MCF 10A (cell line): ENCODE results near the gene MUCL3. TPM values are rescaled to one million over a fixed set of nuclear protein-coding genes. Genes with fewer than 3 reads are reported as not detected.
A peak's percentile ranks its signal among the peaks of the same experiment; 100 is the strongest.
"Not testable (repeated sequence)": the region's sequence is repeated elsewhere in the genome, so short reads cannot be mapped to it uniquely, and the experiment has no call there.

Experiments used
- BruUV-seq: library from RNA; stranded (reverse); fragments of 400-500 nt; replicated peaks from 2 replicates; lab custom pipeline; 2021; lab: Mats Ljungman, UMichigan
- CTCF ChIA-PET: fragments of 300-600 bp; sonication (Branson Sonifier 250); formaldehyde crosslinking; extraction: SDS; loops from one replicate; lab custom pipeline; 2021; ENCODE audit warnings: antibody characterized with exemption, inconsistent platforms; lab: Yijun Ruan, JAX
- POLR2A ChIA-PET: fragments of 300-600, 350-650 bp; sonication (Branson Sonifier 250); formaldehyde crosslinking; extraction: SDS; loops from one replicate; lab custom pipeline; 2020; ENCODE audit warnings: antibody characterized with exemption, inconsistent platforms; lab: Yijun Ruan, JAX
- DNase-seq: peaks from one replicate; pipeline ENCODE4 v3.0.0-alpha.2; 2018; ENCODE audit not compliant: unreplicated experiment
- H3K27ac Mint-ChIP-seq: one replicate; pipeline ENCODE4 v1.8.0; 2022; ENCODE audit warnings: mild to moderate bottlenecking, low read depth, mixed read lengths; ENCODE audit not compliant: unreplicated experiment
- H3K27me3 Mint-ChIP-seq: one replicate; pipeline ENCODE4 v1.8.0; 2022; ENCODE audit warnings: mixed read lengths; ENCODE audit not compliant: insufficient read depth, unreplicated experiment
- H3K36me3 Mint-ChIP-seq: one replicate; pipeline ENCODE4 v1.8.0; 2022; ENCODE audit warnings: mild to moderate bottlenecking, moderate library complexity, mixed read lengths; ENCODE audit not compliant: insufficient read depth, unreplicated experiment
- H3K4me1 Mint-ChIP-seq: one replicate; pipeline ENCODE4 v1.8.0; 2022; ENCODE audit warnings: mixed read lengths; ENCODE audit not compliant: insufficient read depth, unreplicated experiment
- H3K4me3 Mint-ChIP-seq: one replicate; pipeline ENCODE4 v1.8.0; 2022; ENCODE audit warnings: mild to moderate bottlenecking, moderate library complexity, mixed read lengths; ENCODE audit not compliant: unreplicated experiment
- H3K9me3 Mint-ChIP-seq: one replicate; pipeline ENCODE4 v1.8.0; 2022; ENCODE audit warnings: mixed read lengths; ENCODE audit not compliant: unreplicated experiment
- CTCF ChIP-seq: fragments of 200-600 bp; IDR thresholded peaks from one replicate; pipeline ENCODE4 v1.8.0; 2022; ENCODE audit warnings: antibody characterized with exemption, mild to moderate bottlenecking; ENCODE audit not compliant: unreplicated experiment
- intact Hi-C: fragments of 100-400 bp; cut with micrococcal nuclease; formaldehyde crosslinking; loops from 2 replicates; pipeline ENCODE4 v1.14.1; 2022
- total RNA-seq: library from RNA; stranded (reverse); gene quantifications from 2 replicates; pipeline ENCODE4 v1.2.3, GENCODE V29; 2022

Gene MUCL3
- total RNA-seq, 1 experiment from 2014 or later = not detected

- Mint-ChIP-seq H3K9me3 (no peaks in the 10 kb centered on the region), H3K36me3 (peaks cover 21% of the 10 kb centered on the region), H3K27me3 (no peaks in the 10 kb centered on the region), H3K4me3 (no peak overlapping the region), H3K4me1 (peaks cover 14% of the 10 kb centered on the region), H3K27ac (peak overlapping the region; percentile 49)
- DNase-seq = no peak
- ChIA-PET POLR2A (interaction anchor here (1.8 to 5.8 kb wide), 2 partner anchors 13 to 19 kb away, joined by 6 to 36 read pairs; partner anchors contain the start of gene DDR1), CTCF (interaction anchor here (1.0 to 5.1 kb wide), 4 partner anchors 12 to 169 kb away, joined by 3 to 24 read pairs (median 6); partner anchors contain the start of genes DDR1 and VARS2)
- BruUV-seq = no TSS peak
- intact Hi-C loops = no loop called here
- TF ChIP-seq CTCF = no peak
Measured at GRCh38 chr6:30903236-30903635, 37.5 kb upstream of the MUCL3 start.

GRCh38 chr6:30907290-30907757, 33.4 kb upstream of the MUCL3 start:
- H3K36me3 Mint-ChIP-seq = peaks cover 16% of the 10 kb centered on the region
- H3K27ac Mint-ChIP-seq = peak overlapping the region; percentile 57
- H3K9me3 Mint-ChIP-seq, BruUV-seq, H3K27me3 Mint-ChIP-seq, DNase-seq, intact Hi-C loops: not testable (repeated sequence)
- H3K4me1 Mint-ChIP-seq = peaks cover 23% of the 10 kb centered on the region
- ChIA-PET POLR2A (interaction anchor here (0.6 to 3.8 kb wide), 20 partner anchors 8 to 275 kb away, joined by 3 to 60 read pairs (median 5); partner anchors contain the start of genes DDR1 and PSORS1C1), CTCF (interaction anchor here (1.9 kb wide), 1 partner anchor 8 kb away, joined by 7 read pairs; no protein-coding TSS in a partner anchor)
- peak overlapping the region; percentile 96 for H3K4me3 Mint-ChIP-seq

- peak; percentile 100 for DNase-seq
- TF ChIP-seq CTCF = no peak
- CTCF ChIA-PET = interaction anchor here (0.9 to 2.3 kb wide), 6 partner anchors 8 to 172 kb away, joined by 3 to 10 read pairs (median 4); no protein-coding TSS in a partner anchor
- no TSS peak for BruUV-seq
- Mint-ChIP-seq H3K9me3 (no peaks in the 10 kb centered on the region), H3K36me3 (peaks cover 18% of the 10 kb centered on the region), H3K27me3 (no peaks in the 10 kb centered on the region), H3K27ac (peak within 1 kb of the TSS; percentile 57), H3K4me3 (peak within 1 kb of the TSS; percentile 96), H3K4me1 (peaks cover 16% of the 10 kb centered on the region)
- POLR2A ChIA-PET = interaction anchor here (0.6 to 3.8 kb wide), 23 partner anchors 9 to 275 kb away, joined by 3 to 60 read pairs (median 4); partner anchors contain the start of genes DDR1 and PSORS1C1
- intact Hi-C loops = loop anchor here (1.0 to 2.0 kb wide), 2 partner anchors 23 to 80 kb away; partner anchors contain the start of gene DDR1
Measured at GRCh38 chr6:30907758-30908591, 32.8 kb upstream of the MUCL3 start, which contains the start of gene GTF2H4. TSS of gene GTF2H4 (plus strand) at chr6:30908207.

- intact Hi-C loops = loop anchor here (1.0 to 2.0 kb wide), 2 partner anchors 24 to 80 kb away; partner anchors contain the start of gene DDR1
- Mint-ChIP-seq H3K9me3 (no peaks in the 10 kb centered on the region), H3K36me3 (peaks cover 25% of the 10 kb centered on the region), H3K27me3 (no peaks in the 10 kb centered on the region), H3K4me3 (peak overlapping the region; percentile 96), H3K27ac (peak overlapping the region; percentile 57), H3K4me1 (peaks cover 16% of the 10 kb centered on the region)
- no peak for TF ChIP-seq CTCF
- DNase-seq = no peak
- no TSS peak for BruUV-seq
- ChIA-PET POLR2A (interaction anchor here (0.7 to 3.8 kb wide), 12 partner anchors 8 to 264 kb away, joined by 3 to 60 read pairs (median 6); partner anchors contain the start of genes DDR1 and PSORS1C1), CTCF (interaction anchor here (0.9 to 2.3 kb wide), 7 partner anchors 22 to 171 kb away, joined by 3 to 10 read pairs (median 5); no protein-coding TSS in a partner anchor)
Measured at GRCh38 chr6:30908700-30909099, 32.1 kb upstream of the MUCL3 start.

GRCh38 chr6:30910473-30910872, 30.3 kb upstream of the MUCL3 start:
- intact Hi-C loops, BruUV-seq, H3K4me3 Mint-ChIP-seq, H3K27me3 Mint-ChIP-seq, H3K9me3 Mint-ChIP-seq, H3K27ac Mint-ChIP-seq, DNase-seq: not testable (repeated sequence)
- ChIA-PET CTCF (interaction anchor here (0.7 to 2.3 kb wide), 8 partner anchors 24 to 218 kb away, joined by 3 to 10 read pairs (median 4); no protein-coding TSS in a partner anchor), POLR2A (interaction anchor here (1.7 kb wide), 1 partner anchor 26 kb away, joined by 9 read pairs; the partner anchor contains the start of gene DDR1)
- H3K4me1 Mint-ChIP-seq = peaks cover 20% of the 10 kb centered on the region
- peaks cover 26% of the 10 kb centered on the region for H3K36me3 Mint-ChIP-seq
